Stimulated activated CD8-positive, alpha-beta memory T cell treated with anti-CD3 and anti-CD28 coated beads, Interleukin-4, amount 100 ng/mL, for 4 hours (primary cell): ENCODE results near the gene VAV2.

ENCODE experiments used
- DNase-seq, 2 donors: peaks; one replicate each; pipeline ENCODE4 v3.0.0-alpha.2; 2020; ENCODE audit warnings: low read depth in 2 of 2, low spot score in 1 of 2

VAV2 gene

DNA sequence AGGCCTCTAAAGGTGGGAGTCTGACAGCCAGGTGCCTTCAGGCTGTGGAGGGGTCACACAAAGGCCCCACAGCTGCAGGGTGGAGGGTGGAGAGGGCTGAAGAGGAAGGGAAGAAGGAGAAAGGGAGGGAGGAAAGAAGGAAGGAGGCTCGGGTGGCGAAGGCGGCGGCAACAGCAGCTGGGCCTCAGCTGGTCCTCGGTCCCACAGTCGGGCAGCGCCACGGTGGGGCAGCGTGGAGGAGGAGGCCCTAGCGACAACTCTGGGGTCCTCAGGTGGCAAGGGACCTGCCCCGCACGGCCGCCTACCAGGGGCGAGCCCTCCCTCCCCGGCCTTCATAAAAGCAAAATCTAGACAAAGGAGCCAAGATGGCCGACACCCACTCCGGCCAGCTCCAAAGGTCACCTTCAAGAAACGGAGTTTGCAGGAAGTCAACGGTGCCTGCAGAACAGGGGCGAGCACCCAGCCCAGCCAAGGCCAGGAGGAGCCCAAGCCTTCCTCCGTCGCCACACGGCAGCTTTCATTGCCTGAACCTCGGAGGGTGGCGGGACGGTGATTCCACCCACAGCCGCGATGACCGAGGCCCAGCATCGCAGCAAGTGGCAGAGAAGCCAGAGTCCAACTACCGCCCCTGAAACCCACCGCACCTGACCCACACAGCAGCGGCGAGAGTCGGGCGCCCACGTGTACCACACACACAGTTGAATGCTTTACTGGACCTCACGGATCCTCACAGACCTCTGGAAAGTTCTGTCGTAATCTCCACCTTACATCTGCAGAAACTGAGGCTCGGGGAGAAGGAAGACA is 98.7 kb downstream of the VAV2 start:
- DNase-seq: no peak

DNA sequence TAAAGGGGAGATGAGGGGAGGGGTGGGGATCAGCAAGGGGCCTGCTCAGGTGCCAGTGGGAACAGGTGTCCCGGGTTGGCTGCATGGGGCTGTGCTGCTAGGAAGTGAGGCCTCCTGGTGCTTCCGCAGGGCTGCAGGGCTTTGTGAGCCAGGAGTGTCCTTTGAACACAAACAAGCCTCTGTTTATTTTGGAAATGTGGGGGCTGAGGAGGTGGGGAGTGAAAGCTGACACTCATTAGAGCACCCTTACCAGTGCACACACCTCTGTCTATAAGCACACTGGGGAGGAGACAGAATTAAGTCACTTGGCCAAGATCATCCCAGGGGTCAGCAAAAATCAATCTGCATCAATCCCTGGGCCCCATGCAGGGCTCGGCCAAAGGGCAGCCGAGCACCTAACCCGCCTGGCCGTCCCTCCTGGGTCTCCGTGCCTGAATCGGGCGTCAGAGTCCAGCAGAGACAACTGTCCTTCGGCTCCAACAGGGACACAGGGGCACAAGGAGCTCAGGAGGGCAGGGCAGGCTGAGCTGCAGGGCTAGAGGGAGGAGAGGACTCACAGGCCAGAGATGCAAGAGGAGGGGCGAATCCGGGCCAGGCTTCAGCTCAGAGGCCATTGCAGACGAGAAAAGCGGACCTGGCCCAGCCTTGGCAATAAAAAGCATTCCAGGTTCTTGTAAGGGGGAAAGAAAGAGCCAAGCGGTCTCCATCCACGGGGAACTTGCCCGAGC is 99.8 kb downstream of the VAV2 start:
- DNase-seq: no peak

DNA sequence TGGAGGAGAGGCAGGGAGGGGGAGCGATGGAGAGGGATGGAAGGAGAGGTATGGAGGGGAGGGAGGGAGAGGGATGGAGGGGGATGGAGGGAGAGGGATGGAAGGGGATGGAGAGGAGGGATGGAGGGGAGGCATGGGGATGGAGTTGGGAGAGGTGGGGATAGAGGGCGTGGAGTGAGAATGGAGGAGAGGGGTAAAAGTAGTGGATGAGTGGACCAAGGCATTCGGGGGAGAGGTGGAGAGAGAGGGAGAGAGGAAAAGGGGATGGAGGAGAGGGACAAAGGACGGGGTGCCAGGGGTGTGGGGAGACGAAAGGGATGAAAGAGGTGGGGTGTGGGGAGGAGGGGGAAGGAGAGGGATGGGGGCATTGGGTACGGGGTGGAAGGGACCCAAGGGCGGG is 100.4 kb downstream of the VAV2 start:
- no peak for DNase-seq

DNA sequence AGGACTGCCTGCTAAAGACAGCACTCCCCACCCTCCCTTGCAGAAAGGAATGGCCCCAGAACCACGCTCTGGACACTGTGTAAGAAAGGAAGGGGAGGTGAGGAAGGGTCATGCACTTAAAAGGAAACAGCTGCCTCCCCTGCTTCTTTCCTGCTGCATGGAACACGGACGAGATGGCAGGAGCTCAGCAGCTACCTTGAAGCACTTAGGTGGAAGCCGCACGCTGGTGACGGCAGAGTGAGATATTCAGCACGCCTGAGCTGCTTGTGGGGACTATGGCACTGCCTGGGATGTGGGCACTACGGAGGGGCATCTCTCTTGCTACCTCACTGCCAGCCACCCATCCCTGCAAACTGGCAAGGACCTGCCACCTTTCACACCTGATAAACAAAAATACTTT is 101.5 kb downstream of the VAV2 start:
- DNase-seq: no peak

DNA sequence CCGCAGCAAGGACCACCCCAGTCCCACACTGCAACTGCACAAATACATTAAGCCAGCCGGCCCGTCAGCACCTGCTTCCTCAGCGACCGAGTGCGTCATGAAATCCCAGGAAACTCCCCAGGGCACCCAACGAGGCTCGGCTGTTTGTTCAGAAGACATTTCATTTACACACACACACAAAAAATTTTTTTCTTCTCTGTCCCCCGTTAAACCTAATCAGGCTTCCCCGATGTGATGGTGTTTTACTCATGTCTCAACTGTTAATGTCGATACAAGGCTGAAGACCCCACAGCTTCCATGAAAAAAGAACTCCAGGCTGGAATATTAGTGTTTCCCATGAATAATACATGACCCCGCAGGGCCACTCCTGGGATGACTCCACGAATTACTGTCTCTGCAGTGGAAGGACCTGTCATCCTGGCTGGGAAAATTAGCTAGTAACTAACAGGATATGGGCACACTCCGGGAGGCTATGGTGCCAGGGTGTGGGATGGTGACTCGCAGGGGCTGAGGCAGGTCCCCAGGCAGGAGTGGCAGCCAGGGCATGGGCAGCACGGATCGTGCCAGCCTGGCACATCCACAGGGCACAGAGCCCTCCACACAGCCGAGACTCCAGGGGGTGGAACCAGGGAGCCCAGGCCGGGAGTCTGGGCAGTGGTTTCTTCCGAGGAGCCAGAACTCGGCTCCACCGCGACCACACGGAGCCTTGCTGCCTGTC is 102.4 kb downstream of the VAV2 start:
- no peak for DNase-seq

DNA sequence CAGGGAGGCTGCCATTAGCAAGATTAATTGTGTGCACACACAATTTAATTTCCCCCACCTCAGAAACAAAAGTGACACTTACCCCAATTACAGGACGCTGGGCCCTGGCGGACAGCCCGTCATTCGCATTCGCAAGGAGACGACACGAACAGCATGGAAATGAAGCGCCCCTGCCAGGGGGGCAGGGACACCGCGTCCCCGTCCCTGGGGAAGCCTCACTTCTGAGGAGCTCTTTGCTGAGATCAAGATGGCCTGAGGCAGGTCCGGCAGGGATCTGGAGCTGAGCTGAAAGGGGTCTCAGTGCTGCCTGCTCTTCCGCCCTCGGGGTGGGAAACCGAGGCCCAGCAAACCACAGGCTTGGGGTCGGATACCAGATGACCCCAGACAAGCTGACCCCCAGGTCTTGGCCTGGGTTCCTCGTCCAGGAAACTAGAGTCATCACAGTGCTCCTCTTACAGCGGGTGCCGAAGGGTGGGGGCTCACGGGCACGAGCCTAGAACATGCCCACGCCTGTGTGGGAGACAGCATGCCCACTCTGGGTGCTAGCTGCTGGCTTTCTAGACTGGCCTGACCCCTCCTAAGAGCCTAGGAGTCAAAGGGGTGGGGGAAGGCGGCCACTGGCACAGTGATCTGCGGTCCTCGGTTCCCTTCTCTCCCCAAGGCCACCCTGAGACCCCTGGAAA is 103.2 kb downstream of the VAV2 start:
- DNase-seq: no peak

DNA sequence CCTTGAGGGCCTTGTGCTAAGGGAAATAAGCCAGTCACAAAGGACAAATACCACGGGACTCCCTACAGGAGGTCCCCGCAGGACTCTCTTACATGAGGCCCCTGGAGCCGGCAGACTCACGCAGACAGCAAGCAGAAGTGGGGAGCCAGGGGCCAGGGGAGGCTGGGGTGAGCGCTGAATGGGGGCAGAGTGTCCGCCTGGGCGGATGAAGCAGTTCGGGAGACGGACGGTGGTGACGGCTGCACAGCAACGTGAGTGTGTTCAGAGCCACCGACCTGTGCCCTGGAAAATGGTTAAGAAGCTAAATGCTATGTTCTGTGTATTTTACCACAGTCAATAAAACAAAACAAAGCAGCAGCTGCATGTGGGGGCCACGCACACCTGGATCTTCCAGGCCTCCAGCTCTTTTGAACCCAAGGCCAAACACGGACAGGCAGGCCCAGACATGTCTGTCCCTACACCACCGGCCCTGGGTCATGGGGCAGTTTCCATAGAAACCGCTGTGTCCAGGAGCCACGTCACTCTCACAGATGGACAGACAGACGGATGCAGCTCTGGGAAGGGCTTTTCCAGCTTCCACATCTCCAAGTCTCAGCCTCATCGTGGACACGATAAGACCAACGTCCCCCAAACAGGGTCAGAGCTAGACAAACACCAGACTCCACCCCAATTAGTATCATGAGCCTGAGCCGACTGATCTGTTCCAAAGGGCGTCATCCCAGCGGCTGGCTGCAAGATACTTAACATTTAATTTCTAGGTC is 103.9 kb downstream of the VAV2 start:
- DNase-seq: no peak

DNA sequence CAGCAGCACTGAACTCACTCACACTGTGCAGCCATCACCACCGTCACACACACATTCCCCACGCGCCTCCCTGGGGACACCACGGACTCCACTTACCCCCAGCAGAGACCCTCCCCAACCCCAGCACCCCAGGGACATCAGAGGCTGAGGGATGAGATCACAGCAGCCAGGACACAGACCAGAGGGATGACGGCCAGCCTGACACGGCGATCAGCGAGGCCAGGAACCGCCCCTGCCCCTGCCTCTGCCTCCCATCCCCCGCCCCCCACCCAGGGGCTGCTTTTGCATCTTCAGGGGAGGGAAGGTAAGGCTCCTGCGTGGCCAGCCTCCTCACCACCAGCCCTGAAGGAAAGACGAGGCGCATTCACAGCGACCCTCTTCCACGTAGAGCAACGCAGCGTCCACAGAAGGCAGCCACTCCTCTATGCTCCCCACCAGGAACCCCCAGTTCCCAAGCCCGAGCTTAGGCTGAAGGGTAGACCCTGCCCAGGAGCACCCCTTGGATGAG is 104.5 kb downstream of the VAV2 start:
- DNase-seq: no peak

DNA sequence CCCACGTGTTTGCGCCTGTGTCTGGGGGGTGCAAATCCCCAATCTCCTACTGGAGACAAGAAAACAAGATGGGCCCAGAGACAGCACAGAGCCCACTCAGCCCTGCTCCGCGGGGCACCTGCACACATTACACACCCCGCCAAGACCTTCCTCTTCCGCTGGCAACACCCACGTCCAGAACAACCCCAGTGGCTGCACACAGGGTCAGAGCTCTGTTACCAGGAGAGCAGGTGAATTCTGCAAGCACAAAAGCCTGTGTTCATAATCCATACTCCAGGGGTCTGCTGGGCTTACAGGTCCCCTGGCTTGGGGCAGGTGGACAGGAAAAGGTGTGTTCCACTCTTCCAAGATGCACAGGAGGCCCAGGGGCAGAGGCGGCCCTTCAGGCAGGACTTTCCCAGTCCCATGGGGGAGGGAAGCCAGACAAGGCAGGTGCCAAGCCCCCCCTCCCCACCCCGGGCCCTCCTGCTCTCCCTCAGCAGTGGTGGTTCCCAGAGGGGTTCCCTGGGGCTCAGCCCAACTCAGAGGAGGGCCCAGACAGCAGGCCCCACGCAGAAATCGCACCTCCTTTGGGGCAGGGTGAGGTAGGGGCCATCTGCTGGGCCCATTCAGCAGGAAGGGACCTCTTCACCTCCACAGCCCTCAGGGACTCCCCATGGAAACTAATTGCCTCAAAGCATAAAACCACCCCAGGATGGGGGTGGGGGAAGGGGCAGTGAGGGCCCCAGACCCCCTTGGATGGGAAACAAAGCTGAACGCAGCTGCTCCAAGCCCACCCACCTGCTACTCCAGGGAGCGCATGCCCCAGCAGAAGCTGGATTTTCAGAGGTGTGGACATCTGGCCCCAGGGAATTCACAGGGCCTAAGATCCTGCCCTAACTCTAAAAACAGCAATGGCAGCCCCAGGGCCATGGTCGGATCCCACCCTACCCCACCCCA is 105.3 kb downstream of the VAV2 start:
- no peak for DNase-seq

DNA sequence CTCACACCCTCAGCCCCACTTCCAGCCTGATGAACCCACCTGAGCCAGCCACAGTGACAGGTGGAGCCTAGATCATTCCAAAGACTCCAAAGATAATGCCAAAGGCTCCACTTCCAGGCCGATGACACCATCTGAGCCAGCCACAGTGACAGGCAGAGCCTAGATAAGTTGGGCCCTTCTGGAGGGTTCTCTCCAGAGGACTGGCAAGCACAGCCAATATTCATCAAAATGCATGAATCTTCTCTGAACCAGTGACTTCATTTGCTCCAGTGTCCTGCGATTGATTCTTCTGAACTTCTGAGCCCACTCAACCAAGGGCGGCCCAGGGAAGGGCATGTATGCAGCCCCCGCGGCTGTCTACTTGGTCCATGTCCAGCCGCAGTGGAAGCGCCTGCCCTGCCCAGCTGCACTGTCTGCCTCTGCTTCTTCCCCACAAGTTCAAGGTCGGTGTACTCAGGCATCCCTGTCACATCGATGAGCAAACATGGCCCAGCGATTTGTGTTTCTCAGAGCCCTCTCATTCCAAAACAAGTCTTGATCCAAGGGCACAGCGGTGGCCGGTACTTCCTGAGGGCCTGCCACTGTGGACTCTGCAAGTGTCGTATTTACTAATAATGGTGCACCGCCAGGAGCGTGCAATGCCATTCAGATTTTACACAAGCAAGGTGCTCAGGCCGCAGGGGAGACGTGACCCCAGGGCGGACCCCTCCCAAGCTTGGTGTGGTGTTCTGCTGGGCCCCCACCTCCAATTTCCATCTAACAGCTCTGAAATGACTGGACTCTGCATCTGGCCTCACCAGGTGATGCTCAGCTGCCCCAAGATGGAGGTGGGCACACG is 107.0 kb downstream of the VAV2 start:
- no peak for DNase-seq

DNA sequence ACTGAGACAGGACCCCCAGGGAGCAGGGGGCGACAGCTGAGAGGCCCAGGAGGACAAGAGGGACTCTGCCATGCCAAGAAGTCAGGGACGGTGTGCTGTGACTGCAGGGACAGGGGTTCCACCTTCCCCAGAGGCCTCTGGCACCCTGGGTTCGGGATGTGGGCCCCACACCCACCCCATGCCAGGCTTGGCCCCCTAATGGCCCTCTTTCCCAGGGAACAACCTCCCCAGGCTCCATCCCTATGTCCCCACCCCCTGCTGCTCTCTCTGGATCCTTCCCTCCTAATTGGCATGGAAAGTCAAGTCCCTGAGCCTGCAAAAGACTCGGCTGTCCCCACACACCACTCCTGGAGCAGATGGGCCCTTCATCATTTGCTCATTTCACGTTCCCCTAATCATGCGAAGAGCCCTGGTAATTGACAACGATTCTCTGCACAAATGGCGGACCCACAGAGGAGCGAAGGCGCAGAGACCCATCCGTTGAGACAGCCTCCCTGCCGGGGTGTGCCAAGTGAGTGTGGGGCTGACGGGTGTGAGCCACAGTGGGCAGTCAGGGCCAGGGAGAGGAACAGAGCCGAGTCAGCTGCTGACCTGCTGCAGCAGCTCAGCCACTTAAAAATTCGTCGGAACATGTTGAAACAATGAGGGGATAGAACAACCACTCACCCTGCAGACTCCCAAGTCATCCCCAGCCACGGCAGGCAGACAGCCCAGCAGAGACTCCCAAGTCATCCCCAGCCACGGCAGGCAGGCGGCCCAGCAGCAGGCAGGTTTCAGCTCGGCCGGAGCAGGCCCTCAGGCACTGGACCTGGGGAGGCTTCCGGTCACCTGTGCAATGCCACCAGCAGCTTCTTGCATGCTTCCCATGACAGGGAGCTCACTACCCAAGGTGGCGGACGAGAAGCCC is 109.0 kb downstream of the VAV2 start:
- DNase-seq: no peak

DNA sequence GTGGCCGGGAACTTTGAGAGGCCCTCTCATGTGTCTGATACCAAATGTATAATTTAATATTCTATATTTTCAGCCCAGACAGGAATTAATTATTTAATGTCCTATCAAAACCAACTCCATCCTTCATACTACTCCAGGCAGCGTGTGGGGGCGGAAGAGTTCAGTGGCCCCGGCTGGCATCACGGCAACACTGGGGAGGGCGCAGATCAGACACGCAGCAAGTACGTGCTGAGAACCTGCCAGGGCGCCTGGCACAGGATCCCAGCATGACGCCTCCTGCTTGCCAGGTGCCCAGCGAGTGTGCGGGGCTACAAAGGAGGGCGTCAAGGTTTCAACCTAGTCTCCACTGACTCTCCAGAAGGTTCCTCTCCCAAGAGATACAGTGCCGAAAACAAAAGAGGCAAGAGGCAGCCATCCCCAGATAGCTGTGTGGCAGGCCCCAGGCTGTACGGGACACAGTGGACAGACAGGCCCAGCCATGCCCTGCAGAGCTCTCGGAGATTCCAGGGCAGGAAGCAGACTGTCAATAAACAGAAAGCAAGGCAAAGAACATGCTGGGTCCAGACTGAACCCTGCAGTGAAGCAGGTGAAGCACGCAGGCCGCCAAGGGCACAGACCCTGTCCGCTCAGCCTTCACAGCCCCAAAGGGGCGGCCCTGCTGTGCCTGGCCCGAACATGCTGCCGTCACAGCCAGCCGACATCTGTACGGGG is 110.3 kb downstream of the VAV2 start:
- DNase-seq: no peak

DNA sequence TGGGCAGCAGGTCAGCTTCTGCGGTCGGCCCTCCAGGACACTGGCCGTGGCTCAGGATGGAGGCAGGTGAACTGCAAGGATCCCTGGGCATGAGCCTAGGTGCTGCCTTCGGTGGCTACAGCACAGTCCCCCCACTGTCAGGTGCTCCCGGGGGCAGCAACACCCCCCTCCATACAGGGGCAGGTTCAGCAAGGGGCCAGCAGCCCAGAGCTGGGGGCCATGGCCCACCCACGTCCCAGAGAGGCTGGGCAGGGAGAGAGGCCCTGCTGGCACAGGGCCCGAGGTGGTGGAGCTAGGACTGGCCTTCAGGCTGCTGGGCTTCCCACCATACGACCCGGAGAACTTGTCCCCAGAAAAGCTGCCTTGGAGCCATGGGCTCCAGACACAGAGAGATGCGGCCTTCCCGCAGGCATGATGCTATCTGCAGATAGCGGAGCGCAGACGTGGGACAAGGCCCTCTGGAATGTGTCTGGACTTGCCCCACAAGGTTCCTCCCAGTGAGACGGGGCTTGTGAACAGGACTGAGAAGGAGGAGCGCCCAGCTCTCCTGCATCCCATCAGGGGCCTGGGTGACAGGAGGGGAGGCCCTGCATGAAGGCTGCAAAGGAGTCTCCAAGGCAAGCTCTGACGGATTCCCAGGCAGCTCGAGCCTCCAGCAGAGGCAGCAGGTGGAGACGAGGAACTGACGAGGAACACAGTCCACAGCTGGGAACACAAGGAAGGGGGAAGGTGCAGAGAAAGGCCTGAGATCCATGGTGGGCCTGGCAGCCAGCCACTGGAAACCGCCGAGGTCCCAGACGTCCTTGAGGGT is 111.1 kb downstream of the VAV2 start:
- DNase-seq: no peak

DNA sequence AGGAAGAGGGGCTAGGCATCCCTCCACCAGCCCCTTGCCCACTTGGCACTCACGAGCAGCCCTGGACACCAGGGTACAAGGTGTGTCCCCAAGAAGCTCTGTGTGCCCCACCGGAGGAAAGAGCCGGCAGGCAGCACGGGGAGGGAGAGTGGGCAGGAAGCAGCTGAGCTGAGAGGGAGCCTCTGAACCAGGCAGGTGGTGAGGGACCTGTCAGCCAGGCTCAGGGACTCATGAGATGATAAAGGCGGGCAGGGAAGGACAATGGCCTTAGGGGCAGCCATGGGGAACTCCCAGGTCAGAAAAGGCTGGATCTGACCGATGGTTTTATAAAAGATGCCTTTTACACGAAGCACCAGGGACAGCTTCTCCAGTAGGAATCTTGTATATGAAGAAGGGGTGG is 112.0 kb downstream of the VAV2 start:
- DNase-seq: no peak

DNA sequence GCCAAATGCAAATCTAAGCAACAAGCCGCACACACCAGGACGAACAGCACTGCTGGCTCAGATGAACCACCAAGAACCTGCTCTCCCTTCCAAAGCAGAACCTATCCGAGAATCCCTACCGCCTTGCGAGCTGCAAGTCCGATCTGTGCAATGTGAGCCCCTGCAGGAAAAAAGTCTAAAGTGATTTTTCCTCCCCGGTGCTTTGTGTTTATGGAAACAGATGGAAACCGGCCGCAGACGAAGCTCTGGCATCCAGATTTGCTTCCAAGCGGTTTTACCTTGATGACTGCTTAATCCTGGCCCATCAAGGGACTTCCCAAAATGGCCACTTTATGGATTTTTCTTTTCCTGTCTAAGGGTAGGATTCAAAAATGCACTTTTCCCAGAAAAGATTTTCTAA is 112.5 kb downstream of the VAV2 start:
- DNase-seq: no peak

DNA sequence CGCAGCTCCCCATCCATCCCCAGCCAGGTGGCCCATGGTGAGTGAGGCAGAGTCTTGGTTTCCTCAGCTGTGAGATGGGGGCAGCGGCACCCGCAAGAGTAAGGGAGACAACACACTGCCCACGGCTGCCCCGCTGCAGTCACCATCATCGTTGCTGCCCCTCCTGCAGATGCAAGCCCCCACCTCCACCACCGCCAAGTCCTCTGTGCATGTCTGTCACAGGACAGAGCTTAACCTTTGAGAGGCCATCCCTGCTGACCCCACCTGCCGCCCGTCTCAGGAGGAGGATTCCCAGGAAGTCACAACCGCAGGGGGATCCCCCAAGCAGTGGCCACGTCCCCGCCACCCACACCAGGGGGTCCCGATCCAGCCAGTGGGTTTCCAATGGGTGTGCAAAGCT is 113.7 kb downstream of the VAV2 start:
- DNase-seq: no peak
